Measurements from ENCODE around the gene TRHDE.

DNA sequence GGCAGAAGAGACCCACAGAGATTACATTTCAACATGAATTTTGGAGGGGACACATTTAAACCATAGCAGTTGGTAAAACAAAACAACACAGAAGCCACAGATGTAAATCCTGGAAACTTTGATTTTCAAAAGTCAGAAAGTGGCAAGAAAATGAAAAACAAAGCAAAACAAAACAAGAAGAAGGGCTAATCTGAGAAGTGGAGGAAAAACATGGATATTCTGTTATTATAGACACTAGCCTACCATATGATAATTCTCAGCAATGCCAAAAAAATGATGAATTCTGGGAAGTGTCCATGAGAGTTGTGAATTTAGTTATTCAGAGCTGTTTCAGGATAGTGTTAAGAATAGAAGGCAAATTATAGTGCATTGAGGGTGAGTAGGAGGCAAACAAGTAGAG, 192.3 kb downstream of the TRHDE start:
- TF ChIP-seq TAF1 (IDR thresholded peaks at IDR 0.05; ENCODE audit: low read depth, low read length) (no peak), POLR2AphosphoS5 (IDR thresholded peaks at IDR 0.05; ENCODE audit: low read depth, low read length) (no peak), POLR2A (IDR thresholded peaks at IDR 0.05; ENCODE audit: low read depth, low read length) (no peak), POU2F2 (IDR thresholded peaks at IDR 0.05; ENCODE audit: low read depth, low read length) (no peak)
